HepG2 (cell line): ENCODE data around the gene NOL8. TPM values are rescaled to one million over a fixed set of nuclear protein-coding genes. Genes with fewer than 3 reads are reported as not detected.

ENCODE experiments used
- JUNB ChIP-seq: sonication (generic); formaldehyde crosslinking; IDR thresholded peaks from 2 replicates; pipeline ENCODE4 v1.8.0; 2022; ENCODE audit warnings: missing genetic modification reagents, mild to moderate bottlenecking, borderline replicate concordance
- KDM4B ChIP-seq: sonication (generic); formaldehyde crosslinking; IDR thresholded peaks from 2 replicates; pipeline ENCODE4 v1.4.0; 2020; ENCODE audit warnings: missing genetic modification reagents
- LCORL ChIP-seq, 2 experiments: fragments of 450-650 bp in 1 of 2; sonication (generic) in 1 of 2; formaldehyde crosslinking in 1 of 2; IDR thresholded peaks; 2 replicates each; pipeline versions ENCODE4 v1.5.0 to v1.6.1; 2017 to 2020; ENCODE audit warnings: antibody characterized with exemption in 1 of 2, missing genetic modification reagents in 1 of 2
- REXO4 ChIP-seq: sonication (generic); formaldehyde crosslinking; IDR thresholded peaks from 2 replicates; pipeline ENCODE4 v1.8.0; 2022; ENCODE audit warnings: missing genetic modification reagents, mild to moderate bottlenecking, borderline replicate concordance
- XRCC5 ChIP-seq: fragments of 200-400 bp; formaldehyde crosslinking; optimal IDR thresholded peaks from 2 replicates; pipeline ENCODE3; 2017; ENCODE audit warnings: mild to moderate bottlenecking, low read length
- ZBTB38 ChIP-seq: sonication (generic); formaldehyde crosslinking; IDR thresholded peaks from 2 replicates; pipeline ENCODE4 v1.5.1; 2020; ENCODE audit warnings: mild to moderate bottlenecking, missing genetic modification reagents
- ZBTB7A ChIP-seq: sonication (generic); formaldehyde crosslinking; IDR thresholded peaks from 2 replicates; pipeline ENCODE4 v1.8.0; 2022; ENCODE audit warnings: mild to moderate bottlenecking, missing genetic modification reagents
- ZEB1 ChIP-seq: IDR thresholded peaks from 2 replicates; pipeline ENCODE4 v1.6.1; 2012; ENCODE audit warnings: mild to moderate bottlenecking, low read depth, inconsistent platforms; ENCODE audit not compliant: insufficient replicate concordance
- ZFAT ChIP-seq: sonication (generic); formaldehyde crosslinking; conservative IDR thresholded peaks from 2 replicates; pipeline ENCODE4 v1.8.1; 2023; ENCODE audit warnings: missing genetic modification reagents, inconsistent platforms
- ZNF20 ChIP-seq: sonication (generic); formaldehyde crosslinking; IDR thresholded peaks from 2 replicates; pipeline ENCODE4 v1.4.0; 2020; ENCODE audit warnings: mild to moderate bottlenecking, moderate library complexity, missing genetic modification reagents
- ZNF275 ChIP-seq: sonication (generic); formaldehyde crosslinking; IDR thresholded peaks from 2 replicates; pipeline ENCODE4 v1.8.0; 2022; ENCODE audit warnings: missing genetic modification reagents, mild to moderate bottlenecking, inconsistent platforms, borderline replicate concordance
- ZNF337 ChIP-seq: sonication (generic); formaldehyde crosslinking; IDR thresholded peaks from 2 replicates; pipeline ENCODE4 v1.5.1; 2020; ENCODE audit warnings: missing genetic modification reagents, low read depth, mild to moderate bottlenecking, borderline replicate concordance
- ZNF432 ChIP-seq: sonication (generic); formaldehyde crosslinking; IDR thresholded peaks from 2 replicates; pipeline ENCODE4 v1.5.0; 2020; ENCODE audit warnings: missing genetic modification reagents, mild to moderate bottlenecking, borderline replicate concordance
- ZNF598 ChIP-seq: sonication (generic); formaldehyde crosslinking; IDR thresholded peaks from 2 replicates; pipeline ENCODE4 v1.5.1; 2020; ENCODE audit warnings: mild to moderate bottlenecking, missing genetic modification reagents, borderline replicate concordance
- ZNF724P ChIP-seq: sonication (generic); formaldehyde crosslinking; IDR thresholded peaks from 2 replicates; pipeline ENCODE4 v1.8.0; 2022; ENCODE audit warnings: missing genetic modification reagents, borderline replicate concordance
- ZNF772 ChIP-seq: sonication (generic); formaldehyde crosslinking; IDR thresholded peaks from 2 replicates; pipeline ENCODE4 v1.5.0; 2020; ENCODE audit warnings: mild to moderate bottlenecking, missing genetic modification reagents
- ZNF775 ChIP-seq: sonication (generic); formaldehyde crosslinking; IDR thresholded peaks from 2 replicates; pipeline ENCODE4 v1.4.0; 2020; ENCODE audit warnings: missing genetic modification reagents, mild to moderate bottlenecking, moderate library complexity, borderline replicate concordance
- ZSCAN21 ChIP-seq: sonication (generic); formaldehyde crosslinking; IDR thresholded peaks from 2 replicates; pipeline ENCODE4 v1.8.0; 2022; ENCODE audit warnings: mild to moderate bottlenecking, missing genetic modification reagents, moderate library complexity, borderline replicate concordance
- ZSCAN30 ChIP-seq: sonication (generic); formaldehyde crosslinking; IDR thresholded peaks from 2 replicates; pipeline ENCODE4 v1.5.0; 2020; ENCODE audit warnings: mild to moderate bottlenecking, missing genetic modification reagents
- polyA plus RNA-seq, 8 experiments: library from polyadenylated mRNA; depleted of rRNA in 3 of 8; stranded (reverse) in 7 of 8; unstranded in 1 of 8; fragments of >200 nt; fragmentation: Illumina TruSeq in 4 of 8; extraction: Trizol in 4 of 8; gene quantifications; 2 replicates each; pipeline versions ENCODE4 v1.2.1 to v1.2.3, GENCODE V29; 2011 to 2016; ENCODE audit warnings: low read depth in 4 of 8, missing spikeins in 1 of 8, mixed read lengths in 1 of 8; ENCODE audit not compliant: insufficient read depth in 1 of 8
- total RNA-seq, 5 experiments: library from RNA; depleted of rRNA; stranded (reverse); fragments of >200 nt; fragmentation: Illumina TruSeq; extraction: Trizol; gene quantifications; 2 replicates each; pipeline ENCODE4 v1.2.3, GENCODE V29; 2016; ENCODE audit warnings: low read depth in 1 of 5
- TF ChIP-seq, protein P1 (sequence below): sonication (generic); formaldehyde crosslinking; IDR thresholded peaks from 2 replicates; pipeline ENCODE4 v1.4.0; 2020; ENCODE audit warnings: missing genetic modification reagents
- TF ChIP-seq, protein P2 (sequence below): sonication (generic); formaldehyde crosslinking; IDR thresholded peaks from 2 replicates; pipeline ENCODE4 v1.9.0; 2021; ENCODE audit warnings: mild to moderate bottlenecking, missing genetic modification reagents

NOL8 gene
- total and polyA plus RNA-seq, 2 of the 13 experiments (the other 11 are each of a cell fraction or from before 2014, with no cell fraction given): 12.8 to 36.3 TPM

DNA sequence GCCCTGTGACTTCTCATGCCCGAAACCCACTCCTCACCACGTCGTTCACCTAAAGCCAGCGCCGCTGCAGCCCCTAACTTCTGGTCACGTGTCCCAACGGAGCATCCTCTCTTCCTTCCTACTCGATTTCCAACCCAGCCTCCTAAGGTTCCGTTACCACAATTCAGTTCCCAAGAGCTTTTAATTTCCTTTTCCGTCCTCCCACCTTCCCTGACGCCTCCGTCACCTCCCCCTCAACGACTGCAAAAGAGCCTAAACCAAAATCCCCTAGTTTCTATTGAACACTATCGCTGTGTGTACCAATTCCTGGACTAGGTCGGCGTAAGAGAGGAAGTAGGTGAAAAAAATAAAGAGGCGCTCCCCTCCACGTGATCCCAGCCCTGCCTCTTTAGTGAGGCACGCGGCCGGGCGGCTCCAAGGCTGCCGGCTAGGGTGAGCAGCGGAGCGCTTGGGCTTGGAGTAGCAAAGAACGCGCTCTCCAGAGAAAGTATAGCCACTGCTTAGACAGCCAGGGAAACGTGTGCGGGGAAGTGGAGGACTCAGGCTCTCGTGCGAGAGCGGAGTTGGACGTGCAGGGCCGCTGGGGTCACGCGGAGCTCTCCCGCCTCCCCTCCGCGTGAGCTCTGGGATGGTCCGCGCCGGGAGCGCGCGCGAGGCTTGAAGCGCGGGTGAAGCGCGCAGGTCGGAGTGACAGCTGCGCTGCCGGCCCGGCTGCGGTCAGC is at the start of gene NOL8, which contains the start of gene CENPP (continued):
- TF ChIP-seq ZNF772 (no peak; the same call in 1 of the 2 replicates), JUNB (peak; percentile 7; the same call in 1 of the 2 replicates), ZNF598 (CRISPR knock-in tag) (no peak), KDM4B (CRISPR knock-in tag) (no peak), ZFAT (CRISPR knock-in tag) (no peak), ZNF20 (CRISPR knock-in tag) (no peak; the same call in 1 of the 2 replicates), ZNF337 (CRISPR knock-in tag) (no peak), LCORL (IDR thresholded peaks at IDR 0.05) (no peak), LCORL (CRISPR knock-in tag; IDR thresholded peaks at IDR 0.05) (peak; percentile 77), ZNF724P (CRISPR knock-in tag) (no peak; the same call in 1 of the 2 replicates), ZNF432 (CRISPR knock-in tag) (no peak), ZNF775 (no peak), ZSCAN30 (CRISPR knock-in tag) (peak; percentile 64; the same call in 1 of the 2 replicates), REXO4 (CRISPR knock-in tag) (no peak; the same call in 1 of the 2 replicates), ZBTB7A (peak; percentile 57; the same call in 1 of the 2 replicates), ZBTB38 (peak; percentile 56; the same call in 1 of the 2 replicates), ZNF275 (no peak; the same call in 1 of the 2 replicates), ZSCAN21 (CRISPR knock-in tag) (peak; percentile 95), XRCC5 (peak; percentile 81), ZEB1 (peak; percentile 35)
- TF ChIP-seq, protein P1, sequence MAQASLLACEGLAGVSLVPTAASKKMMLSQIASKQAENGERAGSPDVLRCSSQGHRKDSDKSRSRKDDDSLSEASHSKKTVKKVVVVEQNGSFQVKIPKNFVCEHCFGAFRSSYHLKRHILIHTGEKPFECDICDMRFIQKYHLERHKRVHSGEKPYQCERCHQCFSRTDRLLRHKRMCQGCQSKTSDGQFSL (CRISPR knock-in tag): 0 out of 2 replicates have a peak, but pooled peaks have one; percentile 38
- TF ChIP-seq, protein P2, sequence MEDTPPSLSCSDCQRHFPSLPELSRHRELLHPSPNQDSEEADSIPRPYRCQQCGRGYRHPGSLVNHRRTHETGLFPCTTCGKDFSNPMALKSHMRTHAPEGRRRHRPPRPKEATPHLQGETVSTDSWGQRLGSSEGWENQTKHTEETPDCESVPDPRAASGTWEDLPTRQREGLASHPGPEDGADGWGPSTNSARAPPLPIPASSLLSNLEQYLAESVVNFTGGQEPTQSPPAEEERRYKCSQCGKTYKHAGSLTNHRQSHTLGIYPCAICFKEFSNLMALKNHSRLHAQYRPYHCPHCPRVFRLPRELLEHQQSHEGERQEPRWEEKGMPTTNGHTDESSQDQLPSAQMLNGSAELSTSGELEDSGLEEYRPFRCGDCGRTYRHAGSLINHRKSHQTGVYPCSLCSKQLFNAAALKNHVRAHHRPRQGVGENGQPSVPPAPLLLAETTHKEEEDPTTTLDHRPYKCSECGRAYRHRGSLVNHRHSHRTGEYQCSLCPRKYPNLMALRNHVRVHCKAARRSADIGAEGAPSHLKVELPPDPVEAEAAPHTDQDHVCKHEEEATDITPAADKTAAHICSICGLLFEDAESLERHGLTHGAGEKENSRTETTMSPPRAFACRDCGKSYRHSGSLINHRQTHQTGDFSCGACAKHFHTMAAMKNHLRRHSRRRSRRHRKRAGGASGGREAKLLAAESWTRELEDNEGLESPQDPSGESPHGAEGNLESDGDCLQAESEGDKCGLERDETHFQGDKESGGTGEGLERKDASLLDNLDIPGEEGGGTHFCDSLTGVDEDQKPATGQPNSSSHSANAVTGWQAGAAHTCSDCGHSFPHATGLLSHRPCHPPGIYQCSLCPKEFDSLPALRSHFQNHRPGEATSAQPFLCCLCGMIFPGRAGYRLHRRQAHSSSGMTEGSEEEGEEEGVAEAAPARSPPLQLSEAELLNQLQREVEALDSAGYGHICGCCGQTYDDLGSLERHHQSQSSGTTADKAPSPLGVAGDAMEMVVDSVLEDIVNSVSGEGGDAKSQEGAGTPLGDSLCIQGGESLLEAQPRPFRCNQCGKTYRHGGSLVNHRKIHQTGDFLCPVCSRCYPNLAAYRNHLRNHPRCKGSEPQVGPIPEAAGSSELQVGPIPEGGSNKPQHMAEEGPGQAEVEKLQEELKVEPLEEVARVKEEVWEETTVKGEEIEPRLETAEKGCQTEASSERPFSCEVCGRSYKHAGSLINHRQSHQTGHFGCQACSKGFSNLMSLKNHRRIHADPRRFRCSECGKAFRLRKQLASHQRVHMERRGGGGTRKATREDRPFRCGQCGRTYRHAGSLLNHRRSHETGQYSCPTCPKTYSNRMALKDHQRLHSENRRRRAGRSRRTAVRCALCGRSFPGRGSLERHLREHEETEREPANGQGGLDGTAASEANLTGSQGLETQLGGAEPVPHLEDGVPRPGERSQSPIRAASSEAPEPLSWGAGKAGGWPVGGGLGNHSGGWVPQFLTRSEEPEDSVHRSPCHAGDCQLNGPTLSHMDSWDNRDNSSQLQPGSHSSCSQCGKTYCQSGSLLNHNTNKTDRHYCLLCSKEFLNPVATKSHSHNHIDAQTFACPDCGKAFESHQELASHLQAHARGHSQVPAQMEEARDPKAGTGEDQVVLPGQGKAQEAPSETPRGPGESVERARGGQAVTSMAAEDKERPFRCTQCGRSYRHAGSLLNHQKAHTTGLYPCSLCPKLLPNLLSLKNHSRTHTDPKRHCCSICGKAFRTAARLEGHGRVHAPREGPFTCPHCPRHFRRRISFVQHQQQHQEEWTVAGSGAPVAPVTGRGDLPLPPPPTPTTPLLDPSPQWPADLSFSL: no peak
